ENCODE measurements around the gene MVB12B. TPM values are rescaled to one million over a fixed set of nuclear protein-coding genes. Genes with fewer than 3 reads are reported as not detected.

MVB12B gene
- total RNA-seq, 1 donor from 2014 or later = 47.5 TPM

DNA sequence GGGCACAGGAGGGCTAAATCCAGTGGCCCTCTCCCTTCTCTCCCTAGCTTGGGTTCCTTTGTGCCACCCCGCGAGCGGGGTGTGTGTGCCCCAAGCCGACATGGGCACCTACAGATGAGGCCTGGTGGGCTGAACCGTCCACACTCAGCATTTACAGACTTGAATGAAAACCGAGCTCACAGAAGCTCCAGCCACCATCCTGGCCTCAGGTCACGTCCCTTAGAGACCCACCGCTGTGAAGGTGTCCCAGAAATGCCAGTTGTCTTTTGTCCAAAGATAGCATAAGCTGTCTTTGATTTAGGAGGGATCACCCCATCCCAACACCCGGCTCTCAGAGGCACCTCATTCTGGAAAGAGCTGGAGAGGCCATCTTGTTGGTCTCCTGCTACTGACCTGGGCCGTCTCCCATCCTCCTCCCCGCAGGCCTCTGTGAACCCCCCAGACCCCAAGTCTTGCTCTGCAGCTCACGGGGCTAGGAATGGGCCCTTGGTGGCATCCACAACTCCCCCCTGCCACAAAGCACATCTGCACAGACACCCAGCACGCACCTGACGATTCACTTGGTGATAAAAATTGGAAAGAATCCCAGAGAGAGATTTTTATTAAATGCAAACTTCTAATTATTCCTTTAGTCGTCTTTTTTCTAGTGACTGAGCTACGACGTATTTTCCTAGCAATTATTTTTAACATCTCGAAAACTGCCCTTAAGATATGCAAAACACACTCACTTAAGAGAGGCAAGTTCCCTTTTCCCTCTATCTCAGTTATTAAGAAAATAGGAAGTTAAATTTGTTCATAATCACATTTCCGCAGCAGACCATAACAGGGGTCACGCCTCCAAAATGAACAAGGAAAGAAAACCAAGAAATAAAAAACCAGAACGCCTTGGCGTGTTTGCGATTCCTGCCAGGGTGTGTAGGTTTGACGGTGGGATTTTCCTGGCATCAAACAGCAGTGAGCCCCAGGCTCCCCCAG, 206.6 kb downstream of the MVB12B start:
- no peaks in the 10 kb centered on the region for H3K27me3 ChIP-seq
- no peak overlapping the region for H3K4me3 ChIP-seq
- DNase-seq = no peak

DNA sequence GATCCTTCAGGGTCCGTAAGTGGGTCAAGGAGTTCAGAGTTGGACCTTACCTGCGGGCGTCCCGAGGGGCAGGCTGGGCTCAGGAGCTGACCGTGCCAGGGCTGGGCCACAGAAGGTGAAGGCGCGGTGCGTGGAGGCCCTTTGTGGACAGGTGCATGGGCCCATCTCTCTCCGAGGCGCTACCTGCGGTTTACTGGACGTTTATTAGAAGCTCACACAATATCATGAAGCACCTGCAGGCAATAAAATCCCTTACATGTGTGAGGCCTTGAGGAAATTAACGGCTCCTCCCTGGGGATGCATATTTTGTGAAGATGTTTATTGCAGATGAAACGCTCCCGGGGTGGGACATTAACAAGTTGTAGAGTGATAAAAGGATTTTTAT, 207.3 kb downstream of the MVB12B start:
- Histone ChIP-seq H3K27me3 (no peaks in the 10 kb centered on the region), H3K9me3 (no peaks in the 10 kb centered on the region), H3K27ac (peak overlapping the region; percentile 51), H3K4me1 (no peaks in the 10 kb centered on the region), H3K4me3 (no peak overlapping the region), H3K36me3 (no peaks in the 10 kb centered on the region)
- intact Hi-C loops (cut with DNase I) = no loop called here
- no peak for ATAC-seq
- DNase-seq = no peak
- TF ChIP-seq, protein P1, sequence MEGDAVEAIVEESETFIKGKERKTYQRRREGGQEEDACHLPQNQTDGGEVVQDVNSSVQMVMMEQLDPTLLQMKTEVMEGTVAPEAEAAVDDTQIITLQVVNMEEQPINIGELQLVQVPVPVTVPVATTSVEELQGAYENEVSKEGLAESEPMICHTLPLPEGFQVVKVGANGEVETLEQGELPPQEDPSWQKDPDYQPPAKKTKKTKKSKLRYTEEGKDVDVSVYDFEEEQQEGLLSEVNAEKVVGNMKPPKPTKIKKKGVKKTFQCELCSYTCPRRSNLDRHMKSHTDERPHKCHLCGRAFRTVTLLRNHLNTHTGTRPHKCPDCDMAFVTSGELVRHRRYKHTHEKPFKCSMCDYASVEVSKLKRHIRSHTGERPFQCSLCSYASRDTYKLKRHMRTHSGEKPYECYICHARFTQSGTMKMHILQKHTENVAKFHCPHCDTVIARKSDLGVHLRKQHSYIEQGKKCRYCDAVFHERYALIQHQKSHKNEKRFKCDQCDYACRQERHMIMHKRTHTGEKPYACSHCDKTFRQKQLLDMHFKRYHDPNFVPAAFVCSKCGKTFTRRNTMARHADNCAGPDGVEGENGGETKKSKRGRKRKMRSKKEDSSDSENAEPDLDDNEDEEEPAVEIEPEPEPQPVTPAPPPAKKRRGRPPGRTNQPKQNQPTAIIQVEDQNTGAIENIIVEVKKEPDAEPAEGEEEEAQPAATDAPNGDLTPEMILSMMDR (IDR thresholded peaks at IDR 0.05) = no peak

More for the DNA sequence above, 206.6 kb downstream of the MVB12B start:
- TF ChIP-seq, protein P1 (IDR thresholded peaks at IDR 0.05) = no peak
- Histone ChIP-seq H3K9me3 (no peaks in the 10 kb centered on the region), H3K4me1 (no peaks in the 10 kb centered on the region), H3K27ac (peak overlapping the region; percentile 51), H3K36me3 (no peaks in the 10 kb centered on the region)
- intact Hi-C loops (cut with DNase I) = no loop called here
- peak; percentile 57 for ATAC-seq

DNA sequence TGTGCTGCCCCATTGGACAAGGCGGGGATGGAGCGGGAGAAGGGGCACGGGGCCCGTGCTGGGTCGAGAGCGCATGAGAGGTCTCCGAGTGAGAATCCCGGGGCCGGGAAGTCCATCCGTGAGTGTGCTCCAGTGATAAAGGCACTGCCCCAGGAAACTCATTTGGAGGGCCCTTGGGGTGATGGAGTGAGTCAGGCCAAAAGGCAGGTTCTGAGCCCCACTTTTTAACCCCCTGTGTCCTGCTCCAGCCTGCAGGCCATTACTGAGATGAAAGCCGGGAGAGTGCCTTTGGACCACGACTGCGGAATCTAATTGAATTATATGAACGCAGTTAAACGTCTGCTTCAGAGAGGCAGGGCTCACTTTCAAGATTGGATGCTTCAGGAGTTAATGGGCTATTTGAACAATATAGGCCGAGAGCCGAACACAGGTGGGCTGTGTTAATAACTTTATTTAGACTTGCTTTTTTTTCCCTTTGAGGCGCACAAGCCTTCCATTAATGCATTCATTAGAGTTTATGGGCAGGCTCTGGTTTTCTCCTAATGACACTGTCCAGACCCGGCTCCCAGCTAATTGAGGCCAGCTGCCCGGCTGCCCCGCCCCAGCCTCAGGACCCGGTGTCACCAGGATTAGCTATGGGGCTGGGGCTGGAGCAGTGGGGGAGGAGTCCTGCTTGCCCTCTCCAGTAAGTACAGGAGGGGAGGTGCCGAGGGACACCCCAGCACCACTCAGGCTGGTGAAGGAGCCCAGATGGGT, 208.0 kb downstream of the MVB12B start:
- H3K9me3 ChIP-seq = no peaks in the 10 kb centered on the region
- no peaks in the 10 kb centered on the region for H3K4me1 ChIP-seq
- no peak overlapping the region for H3K27ac ChIP-seq
- no peak for ATAC-seq
- TF ChIP-seq, protein P1 (IDR thresholded peaks at IDR 0.05) = no peak
- H3K4me3 ChIP-seq = no peak overlapping the region
- H3K36me3 ChIP-seq = no peaks in the 10 kb centered on the region
- no peaks in the 10 kb centered on the region for H3K27me3 ChIP-seq
- DNase-seq = no peak
- intact Hi-C loops (cut with DNase I) = no loop called here

DNA sequence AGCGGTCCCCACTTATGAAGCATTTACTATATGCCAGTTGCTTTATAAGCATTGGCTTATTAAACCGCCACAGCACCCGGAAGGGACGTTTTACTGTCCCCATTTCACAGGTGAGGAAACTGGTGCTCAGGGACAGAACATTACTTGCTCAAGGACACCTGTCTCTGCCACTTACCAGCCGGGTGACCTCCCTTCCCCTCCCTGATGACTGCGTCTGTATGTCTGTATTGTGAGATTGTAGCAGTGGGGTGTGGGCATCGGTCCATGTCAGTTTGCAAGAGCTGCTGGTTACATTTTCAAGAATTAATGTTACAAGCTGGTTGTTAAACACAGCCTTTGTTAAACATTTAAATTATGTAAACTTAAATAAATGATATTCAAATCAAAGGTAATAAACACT, 209.5 kb downstream of the MVB12B start:
- TF ChIP-seq, protein P1 (IDR thresholded peaks at IDR 0.05) = no peak
- Histone ChIP-seq H3K36me3 (no peaks in the 10 kb centered on the region), H3K9me3 (no peaks in the 10 kb centered on the region), H3K4me3 (no peak overlapping the region), H3K27ac (no peak overlapping the region), H3K27me3 (no peaks in the 10 kb centered on the region), H3K4me1 (no peaks in the 10 kb centered on the region)
- ATAC-seq = no peak
- DNase-seq = peak; percentile 9
- intact Hi-C loops (cut with DNase I) = no loop called here

DNA sequence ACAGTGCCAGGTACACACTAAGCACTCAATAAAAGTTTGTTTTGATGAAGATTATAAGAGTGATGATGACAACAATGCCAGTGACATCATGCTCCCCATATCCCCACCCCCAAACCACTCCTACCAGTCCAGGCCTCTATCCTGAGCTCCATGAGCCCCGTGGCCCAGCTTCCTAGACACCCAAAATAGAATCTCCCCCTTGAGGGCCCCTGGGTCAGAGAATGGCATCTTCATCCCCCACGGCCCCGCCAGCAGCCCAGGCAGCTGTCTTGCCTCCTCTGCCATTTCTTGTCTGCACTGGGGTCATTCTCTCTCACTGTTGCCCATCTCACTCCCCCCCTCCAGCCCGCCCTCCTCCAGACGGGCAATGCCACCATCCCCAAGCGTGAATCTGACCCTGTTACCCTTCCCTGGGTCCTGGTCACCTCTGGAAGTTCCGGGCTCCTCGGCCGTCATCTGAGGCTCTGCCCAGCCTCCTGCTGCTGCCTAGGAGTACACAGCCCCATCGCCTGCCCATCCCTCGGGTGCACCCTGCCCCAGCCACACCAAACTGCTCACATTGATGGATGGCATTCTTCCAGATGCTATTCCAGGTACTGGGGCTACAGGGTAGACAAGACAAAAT, 210.3 kb downstream of the MVB12B start:
- ATAC-seq (no peak), DNase-seq (peak; percentile 48)
- Histone ChIP-seq H3K4me3 (no peak overlapping the region), H3K36me3 (no peaks in the 10 kb centered on the region), H3K9me3 (no peaks in the 10 kb centered on the region), H3K4me1 (no peaks in the 10 kb centered on the region), H3K27ac (no peak overlapping the region), H3K27me3 (no peaks in the 10 kb centered on the region)
- TF ChIP-seq, protein P1 (IDR thresholded peaks at IDR 0.05) = no peak
- intact Hi-C loops (cut with DNase I) = no loop called here
